NT2/D1 (cell line): ENCODE results near the gene SCYGR2.

Source experiments
- DNase-seq: peaks from one replicate; pipeline ENCODE4 v3.0.0-alpha.2; 2011; ENCODE audit warnings: low read depth, low spot score
- H3K27me3 ChIP-seq: 2 replicates; pipeline ENCODE4 v1.6.0; 2011; ENCODE audit warnings: mild to moderate bottlenecking; ENCODE audit not compliant: insufficient read length, insufficient read depth
- H3K36me3 ChIP-seq: 2 replicates; pipeline ENCODE4 v1.6.1; 2011; ENCODE audit warnings: mild to moderate bottlenecking, low read length, mixed read lengths; ENCODE audit not compliant: insufficient read depth, insufficient read length
- H3K4me1 ChIP-seq: 2 replicates; pipeline ENCODE4 v1.5.1; 2011; ENCODE audit not compliant: insufficient read depth, insufficient read length
- H3K4me3 ChIP-seq: 2 replicates; pipeline ENCODE4 v1.5.1; 2011; ENCODE audit warnings: low read depth; ENCODE audit not compliant: insufficient read length
- H3K9ac ChIP-seq: 2 replicates; pipeline ENCODE4 v1.6.0; 2011; ENCODE audit warnings: low read depth; ENCODE audit not compliant: insufficient read length
- H3K9me3 ChIP-seq: 2 replicates; pipeline ENCODE4 v1.5.1; 2011; ENCODE audit warnings: mild to moderate bottlenecking, low read length; ENCODE audit not compliant: insufficient read depth
- SUZ12 ChIP-seq: IDR thresholded peaks from 2 replicates; pipeline ENCODE4 v1.6.1; 2011; ENCODE audit not compliant: insufficient read length, insufficient read depth; ENCODE audit errors: extremely low read depth
- YY1 ChIP-seq: IDR thresholded peaks from 2 replicates; pipeline ENCODE4 v1.6.1; 2011; ENCODE audit not compliant: insufficient read length, insufficient read depth
- ZNF274 ChIP-seq: IDR thresholded peaks from 2 replicates; pipeline ENCODE4 v1.6.1; 2011; ENCODE audit warnings: mild to moderate bottlenecking, low read depth, low read length

The SCYGR2 gene

DNA sequence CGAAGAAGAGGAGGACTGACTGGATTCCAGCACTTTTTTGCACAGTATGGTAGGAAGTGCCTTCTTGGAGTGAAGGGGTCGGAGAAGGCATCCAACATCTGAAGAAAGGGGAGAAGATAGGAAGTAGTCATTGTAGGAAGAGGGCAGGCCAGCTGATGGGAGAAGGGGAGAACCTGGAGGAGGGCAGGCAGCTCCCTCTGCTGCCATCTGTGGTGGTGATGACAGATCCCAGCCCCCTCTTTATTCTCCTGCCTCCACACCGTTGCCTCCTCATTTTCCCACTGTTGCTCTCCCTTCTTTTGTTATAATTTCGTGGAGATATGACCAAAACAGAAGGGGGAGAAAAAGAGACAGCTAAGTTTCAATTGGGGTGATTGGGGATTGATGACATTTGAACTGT, 2.9 kb upstream of the SCYGR2 start:
- Histone ChIP-seq H3K9ac (no peak overlapping the region), H3K36me3 (no peaks in the 10 kb centered on the region), H3K4me3 (no peak overlapping the region), H3K27me3 (no peaks in the 10 kb centered on the region), H3K9me3 (no peaks in the 10 kb centered on the region), H3K4me1 (no peaks in the 10 kb centered on the region)
- no peak for TF ChIP-seq SUZ12
- TF ChIP-seq ZNF274 = no peak
- no peak for TF ChIP-seq YY1
- no peak for DNase-seq

DNA sequence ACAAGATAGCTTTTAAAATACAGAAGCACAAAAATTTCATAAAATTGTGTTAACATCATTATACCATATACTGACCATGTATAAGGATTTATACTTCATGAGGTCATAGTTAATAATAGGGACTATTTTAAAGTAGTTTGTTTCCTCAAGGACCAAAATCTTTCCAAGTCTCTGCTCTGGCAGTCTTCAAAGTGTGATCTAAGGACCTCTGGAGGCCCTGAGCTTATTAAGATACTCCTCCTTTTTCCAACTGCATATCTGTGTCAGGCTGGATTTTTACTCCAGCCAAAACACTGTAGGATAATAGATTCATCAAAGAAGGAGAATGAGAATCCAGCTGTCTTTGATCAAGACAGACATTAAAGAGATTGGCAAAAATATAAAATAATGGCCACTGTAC, 1.7 kb upstream of the SCYGR2 start:
- Histone ChIP-seq H3K27me3 (no peaks in the 10 kb centered on the region), H3K9ac (no peak overlapping the region), H3K4me1 (no peaks in the 10 kb centered on the region), H3K9me3 (no peaks in the 10 kb centered on the region), H3K36me3 (no peaks in the 10 kb centered on the region), H3K4me3 (no peak overlapping the region)
- DNase-seq = no peak
- TF ChIP-seq ZNF274 = no peak
- TF ChIP-seq YY1 = no peak
- no peak for TF ChIP-seq SUZ12

DNA sequence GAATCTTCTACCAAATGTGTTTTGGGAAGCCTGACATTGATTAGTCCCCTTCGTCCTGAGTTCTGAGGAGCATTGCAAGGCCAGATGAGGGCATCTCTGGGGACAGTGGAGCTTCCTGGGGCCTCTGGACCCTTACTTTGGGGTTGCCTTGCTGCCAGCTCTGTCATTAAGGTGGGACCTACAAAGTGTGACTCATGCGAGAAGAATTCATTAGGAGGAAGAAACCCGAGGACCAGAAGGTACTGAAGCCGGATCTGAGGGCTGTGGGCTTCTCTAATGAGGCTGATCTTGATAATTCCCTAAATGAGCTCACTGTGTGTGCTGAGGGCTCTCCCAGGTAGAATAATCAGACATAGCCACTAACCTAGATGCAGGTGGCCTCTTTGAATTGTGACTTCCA, 695 bp upstream of the SCYGR2 start:
- H3K4me1 ChIP-seq = no peaks in the 10 kb centered on the region
- no peak overlapping the region for H3K4me3 ChIP-seq
- H3K27me3 ChIP-seq = no peaks in the 10 kb centered on the region
- no peak overlapping the region for H3K9ac ChIP-seq
- no peaks in the 10 kb centered on the region for H3K9me3 ChIP-seq
- no peaks in the 10 kb centered on the region for H3K36me3 ChIP-seq
- peak; percentile 54 for DNase-seq
- TF ChIP-seq YY1 (no peak), SUZ12 (no peak), ZNF274 (no peak)

DNA sequence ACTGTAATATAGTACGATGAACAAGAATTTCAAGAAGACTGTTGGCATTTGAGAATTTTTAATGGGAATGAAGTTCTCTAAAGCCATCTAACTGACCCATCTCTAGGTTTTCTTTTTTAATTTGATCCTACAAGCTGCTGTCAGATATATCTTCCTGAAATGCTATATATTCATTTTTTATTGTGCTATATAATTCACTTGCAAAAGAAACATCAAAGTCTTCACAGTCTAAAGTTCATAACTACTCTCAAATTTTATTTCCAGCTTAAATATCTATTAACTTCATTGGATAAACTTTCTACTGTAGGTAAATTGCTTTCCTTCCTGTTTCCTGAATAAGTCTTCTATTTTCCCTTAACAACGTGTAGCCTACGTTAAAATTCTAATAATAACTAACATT, 3.7 kb downstream of the SCYGR2 start:
- H3K9me3 ChIP-seq = no peaks in the 10 kb centered on the region
- no peak overlapping the region for H3K4me3 ChIP-seq
- no peak overlapping the region for H3K9ac ChIP-seq
- no peaks in the 10 kb centered on the region for H3K27me3 ChIP-seq
- TF ChIP-seq YY1 = no peak
- TF ChIP-seq SUZ12 = no peak
- no peak for TF ChIP-seq ZNF274
- no peak for DNase-seq
- no peaks in the 10 kb centered on the region for H3K4me1 ChIP-seq
- H3K36me3 ChIP-seq = no peaks in the 10 kb centered on the region

DNA sequence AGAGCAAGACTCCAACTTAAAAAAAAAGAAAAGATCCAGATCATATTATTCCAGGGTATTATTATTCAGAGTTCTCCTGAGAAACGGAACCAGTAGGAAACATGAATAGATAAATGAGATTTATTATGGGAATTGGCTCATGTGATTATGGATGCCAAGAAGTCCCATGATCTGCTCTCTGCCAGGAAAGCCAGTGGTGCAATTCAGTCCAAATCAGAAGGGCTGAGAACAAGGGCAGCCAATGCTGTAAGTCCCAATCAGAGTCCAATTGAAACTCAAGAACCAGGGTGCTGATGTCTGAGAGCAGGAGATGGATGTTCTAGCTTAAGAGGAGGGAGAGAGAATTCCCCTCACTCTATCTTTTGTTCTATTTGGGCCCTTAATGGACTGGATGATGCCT, 7.8 kb downstream of the SCYGR2 start:
- Histone ChIP-seq H3K9me3 (no peaks in the 10 kb centered on the region), H3K27me3 (no peaks in the 10 kb centered on the region), H3K36me3 (no peaks in the 10 kb centered on the region), H3K4me3 (no peak overlapping the region), H3K9ac (no peak overlapping the region), H3K4me1 (no peaks in the 10 kb centered on the region)
- no peak for TF ChIP-seq SUZ12
- TF ChIP-seq ZNF274 = no peak
- no peak for TF ChIP-seq YY1
- DNase-seq = no peak

DNA sequence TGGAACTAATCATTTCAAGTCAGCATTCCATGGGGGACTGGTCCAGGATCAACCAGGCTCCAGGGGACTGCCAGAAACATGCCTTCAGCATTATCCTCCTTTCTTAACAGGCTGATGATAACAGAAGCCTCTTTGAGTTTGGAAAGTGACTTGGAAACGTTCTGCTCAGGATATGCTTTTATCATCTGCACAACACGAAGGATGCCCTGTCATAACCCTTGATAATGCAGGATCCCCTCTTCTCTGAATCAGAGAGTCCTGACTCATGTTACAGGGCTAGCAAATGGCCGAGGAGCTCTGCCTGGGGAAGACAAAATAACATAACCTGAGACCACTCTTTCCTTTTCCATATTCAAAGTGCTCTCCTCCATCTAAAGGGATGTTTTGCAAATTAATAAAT, 9.2 kb downstream of the SCYGR2 start:
- DNase-seq = no peak
- H3K9me3 ChIP-seq = no peaks in the 10 kb centered on the region
- H3K36me3 ChIP-seq = no peaks in the 10 kb centered on the region
- H3K4me1 ChIP-seq = no peaks in the 10 kb centered on the region
- H3K4me3 ChIP-seq = no peak overlapping the region
- TF ChIP-seq YY1 (no peak), SUZ12 (no peak), ZNF274 (no peak)
- H3K27me3 ChIP-seq = no peaks in the 10 kb centered on the region
- H3K9ac ChIP-seq = no peak overlapping the region

DNA sequence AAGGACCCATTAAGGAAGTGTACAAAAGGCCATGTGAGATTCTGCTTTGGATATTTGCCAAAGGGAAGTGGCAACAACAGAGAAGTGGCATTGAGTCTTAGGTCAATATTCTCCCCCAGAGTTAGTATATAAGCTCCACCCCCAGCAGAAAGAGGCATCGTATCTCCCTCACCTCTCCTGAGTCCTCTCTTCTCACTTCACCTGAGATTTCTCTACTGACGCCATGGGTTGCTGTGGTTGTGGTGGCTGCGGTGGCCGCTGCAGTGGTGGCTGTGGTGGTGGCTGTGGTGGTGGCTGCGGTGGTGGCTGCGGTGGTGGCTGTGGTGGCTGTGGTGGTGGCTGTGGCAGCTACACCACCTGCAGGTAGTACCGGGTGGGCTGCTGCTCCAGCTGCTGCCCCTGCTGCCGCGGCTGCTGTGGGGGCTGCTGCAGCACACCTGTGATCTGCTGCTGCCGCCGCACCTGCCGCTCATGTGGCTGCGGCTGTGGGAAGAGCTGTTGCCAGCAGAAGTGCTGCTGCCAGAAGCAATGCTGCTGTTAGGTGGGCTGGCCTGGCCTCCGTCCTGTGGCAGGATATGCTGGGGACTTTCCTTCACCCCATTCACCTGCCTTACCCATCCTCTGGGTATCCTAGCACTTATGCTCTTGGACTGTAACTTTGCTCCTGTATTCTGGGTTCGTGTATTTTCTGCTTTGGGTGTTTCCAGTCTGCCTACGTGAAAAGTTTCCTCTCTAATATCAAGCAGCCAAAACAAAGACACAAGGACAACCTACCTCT, 10.1 kb downstream of the SCYGR2 start:
- TF ChIP-seq SUZ12 (no peak), YY1 (no peak), ZNF274 (no peak)
- Histone ChIP-seq H3K27me3 (no peaks in the 10 kb centered on the region), H3K9ac (no peak overlapping the region), H3K9me3 (no peaks in the 10 kb centered on the region), H3K4me3 (no peak overlapping the region), H3K4me1 (no peaks in the 10 kb centered on the region), H3K36me3 (no peaks in the 10 kb centered on the region)
- DNase-seq = no peak

DNA sequence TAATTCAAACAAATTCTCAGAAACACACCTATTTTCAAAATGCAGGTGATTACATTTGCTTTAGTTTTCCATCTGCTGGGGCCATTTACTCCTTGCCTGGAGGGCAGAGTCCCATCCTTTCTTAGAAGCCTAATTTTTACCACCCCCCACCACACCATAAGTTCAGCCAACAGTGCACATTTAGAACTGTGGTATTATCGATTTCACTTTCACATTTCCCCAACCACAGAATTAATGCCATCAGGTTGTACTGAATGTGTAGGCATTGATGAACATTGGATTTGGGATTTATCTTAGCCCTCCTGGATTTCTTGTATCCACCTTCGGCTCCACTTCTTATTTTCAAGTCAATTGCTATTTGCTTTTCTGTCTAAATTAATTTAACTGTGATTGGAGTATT, 11.4 kb downstream of the SCYGR2 start:
- H3K4me1 ChIP-seq = no peaks in the 10 kb centered on the region
- H3K4me3 ChIP-seq = no peak overlapping the region
- TF ChIP-seq ZNF274 (no peak), SUZ12 (no peak), YY1 (no peak)
- no peak overlapping the region for H3K9ac ChIP-seq
- no peaks in the 10 kb centered on the region for H3K36me3 ChIP-seq
- H3K9me3 ChIP-seq = no peaks in the 10 kb centered on the region
- H3K27me3 ChIP-seq = peaks cover 3% of the 10 kb centered on the region
- DNase-seq = no peak
